Activated gamma-delta T cell treated with anti-CD3 and anti-CD28 coated beads, Interleukin-2, amount 50 U/mL, for 16 hours (primary cell): Measurements from ENCODE around the gene YKT6.

Source experiments
- DNase-seq: peaks from one replicate; pipeline ENCODE4 v3.0.0-alpha.2; 2020; ENCODE audit warnings: low read depth

Gene YKT6

GRCh38 chr7:44258865-44259546 lies 58.2 kb downstream of the YKT6 start:
- no peak for DNase-seq

DNA sequence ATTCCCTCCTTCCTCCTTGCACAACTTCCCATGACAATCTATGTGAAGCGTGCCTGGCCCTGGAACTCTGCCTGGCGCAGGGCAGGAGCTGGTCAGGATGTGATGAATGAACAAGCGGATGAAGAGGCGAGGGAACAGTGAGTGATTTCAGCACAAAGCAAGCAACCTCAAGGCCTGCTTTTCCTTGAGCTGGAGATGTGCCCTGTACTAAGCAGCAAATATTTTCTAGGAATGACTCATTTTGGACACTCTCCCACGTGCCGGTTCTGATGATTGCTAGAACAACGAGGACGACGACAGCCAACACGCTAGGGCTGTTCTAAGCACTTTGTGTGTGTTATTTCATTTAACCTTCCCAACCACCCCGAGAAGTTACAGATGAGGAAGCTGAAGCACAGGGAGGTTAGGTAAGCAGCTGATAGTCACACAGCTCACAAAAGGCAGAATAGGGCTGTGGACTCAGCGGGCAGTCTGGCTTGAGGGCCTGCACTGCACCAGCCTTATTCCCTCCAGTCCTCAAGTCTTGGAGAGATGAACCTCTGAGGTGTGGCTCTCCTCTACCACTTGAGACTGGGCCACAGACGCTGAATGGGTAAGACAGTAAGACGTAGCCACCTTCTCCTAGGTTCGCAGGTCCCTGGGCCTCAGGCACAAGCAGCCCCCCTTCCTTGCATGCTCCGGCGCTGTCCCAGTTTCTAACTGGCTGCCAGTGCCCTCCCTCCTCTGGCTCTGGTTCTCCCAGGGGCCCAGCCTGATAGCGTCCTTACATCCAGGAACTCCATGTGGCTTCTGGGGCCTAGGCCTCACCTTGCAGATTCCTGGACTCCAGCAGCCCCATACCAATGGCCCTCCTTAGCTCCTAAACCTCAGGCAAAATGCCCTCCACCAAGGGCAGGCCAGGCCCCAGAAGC lies 59.0 kb downstream of the YKT6 start:
- DNase-seq: no peak

GRCh38 chr7:44261240-44261639 lies 60.5 kb downstream of the YKT6 start:
- no peak for DNase-seq

DNA sequence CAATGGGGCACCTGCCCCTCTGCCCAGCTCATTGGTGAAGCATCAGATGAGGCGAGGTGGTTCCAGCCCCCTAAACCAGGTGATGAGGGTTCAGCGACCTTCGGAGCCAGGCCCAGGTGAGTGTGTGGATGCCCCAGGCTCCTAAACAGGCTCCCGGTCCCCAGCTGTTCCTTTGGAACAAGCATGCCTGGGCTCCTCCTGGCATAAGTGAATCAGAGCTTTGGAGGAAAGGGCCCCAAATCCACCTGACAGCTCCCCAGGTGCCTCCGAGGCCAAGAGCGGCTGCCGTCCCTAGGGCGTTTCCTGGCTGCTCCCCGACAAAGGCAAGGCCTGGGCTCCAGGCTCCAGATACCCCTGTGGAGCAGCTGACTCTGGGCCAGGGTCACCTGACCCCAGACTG lies 61.3 kb downstream of the YKT6 start:
- no peak for DNase-seq

- no peak for DNase-seq
Observed at GRCh38 chr7:44263326-44264082, 62.7 kb downstream of the YKT6 start.
